Raji (cell line): ENCODE measurements around the gene TCHP.

Experiments
- POLR2A ChIP-seq: IDR thresholded peaks from 2 replicates; pipeline ENCODE4 v1.6.1; 2011; ENCODE audit warnings: low read depth, low read length, control low read depth; ENCODE audit not compliant: insufficient read depth

The TCHP gene

DNA sequence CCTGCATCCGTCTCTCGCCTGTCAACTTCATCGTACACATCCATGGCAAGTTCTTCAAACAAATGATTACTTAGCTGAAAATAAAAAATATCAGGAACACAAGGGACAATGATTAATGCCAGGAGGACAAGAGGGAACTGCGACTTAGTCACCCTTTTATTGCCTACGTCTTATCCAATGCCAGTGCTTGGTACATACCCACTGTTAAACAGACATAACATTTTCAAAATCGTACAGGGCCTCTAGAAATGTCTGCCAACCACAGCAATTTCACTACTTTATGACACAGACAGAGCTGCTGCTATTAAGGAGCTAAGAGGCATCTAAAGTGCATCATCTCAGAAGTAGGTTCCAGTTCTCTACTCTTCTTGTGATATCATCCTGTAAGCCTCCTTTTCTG, 61.5 kb downstream of the TCHP start:
- TF ChIP-seq POLR2A = no peak

DNA sequence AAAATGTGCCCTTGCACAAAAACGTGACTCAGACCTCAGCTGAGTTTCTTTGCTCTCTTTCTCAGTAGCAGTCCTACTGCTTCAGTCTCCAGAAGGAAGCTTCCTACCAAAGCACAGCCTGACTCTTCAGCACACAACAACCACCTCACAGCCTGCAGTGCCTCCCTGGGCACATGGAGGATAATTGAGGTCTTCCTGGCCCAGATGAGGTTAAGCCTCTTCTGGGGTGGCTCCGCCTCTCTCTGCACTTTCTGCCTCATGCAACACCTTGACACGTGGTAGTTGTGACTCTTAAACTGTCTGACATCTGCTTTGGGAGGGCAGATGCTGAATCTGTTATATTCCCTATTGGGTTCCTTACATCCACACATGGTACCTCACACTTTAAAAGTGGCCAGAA, 62.3 kb downstream of the TCHP start:
- no peak for TF ChIP-seq POLR2A

DNA sequence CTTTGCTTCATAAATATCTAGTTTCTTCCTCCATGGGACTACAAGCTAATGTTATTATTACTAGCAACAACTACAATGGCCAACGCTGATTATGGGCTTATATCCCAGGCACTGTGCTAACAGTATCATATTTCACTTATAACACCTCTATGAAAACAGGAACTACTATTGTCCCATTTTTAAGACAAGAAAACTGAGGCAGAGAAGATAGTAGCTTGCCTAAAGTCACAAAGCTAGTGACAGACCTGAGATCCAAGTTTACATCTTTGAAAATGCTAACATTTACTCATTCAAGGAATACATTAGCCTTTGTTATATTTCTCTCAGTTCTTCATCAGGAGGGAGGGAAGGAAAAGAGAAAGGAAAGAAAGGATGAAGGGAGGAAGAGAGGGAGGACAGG, 63.3 kb downstream of the TCHP start:
- no peak for TF ChIP-seq POLR2A

DNA sequence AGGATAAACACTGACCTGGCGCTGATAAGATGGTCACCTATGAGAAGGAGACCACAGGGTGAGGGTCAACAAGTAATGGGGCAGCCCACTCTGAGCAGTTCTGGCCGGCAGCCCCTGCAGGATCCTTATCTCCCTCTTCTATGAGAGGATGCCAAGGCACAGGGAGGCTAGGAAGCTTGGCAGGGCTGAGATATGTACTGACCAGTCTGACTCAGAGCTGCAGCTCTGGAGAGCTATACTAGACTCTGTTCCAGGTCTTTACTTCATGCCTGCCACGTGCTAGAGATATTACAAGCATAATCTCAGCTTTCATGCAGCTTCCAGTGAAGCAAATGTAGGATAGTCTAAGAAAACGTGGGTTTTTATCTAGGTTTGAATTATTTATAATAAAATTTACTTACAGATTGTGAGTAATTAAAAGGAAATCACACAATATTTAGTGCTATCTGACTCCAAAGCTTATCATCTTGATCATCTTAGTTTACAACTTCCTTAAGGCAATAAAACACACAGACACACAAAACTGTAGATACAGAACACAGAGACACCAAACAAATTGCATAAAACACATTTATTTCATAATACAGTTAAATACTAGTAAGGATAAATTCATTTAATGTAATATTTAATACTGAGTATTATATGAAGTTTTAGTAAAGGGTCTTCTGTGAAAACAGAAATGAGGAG, 63.8 kb downstream of the TCHP start:
- TF ChIP-seq POLR2A = no peak

DNA sequence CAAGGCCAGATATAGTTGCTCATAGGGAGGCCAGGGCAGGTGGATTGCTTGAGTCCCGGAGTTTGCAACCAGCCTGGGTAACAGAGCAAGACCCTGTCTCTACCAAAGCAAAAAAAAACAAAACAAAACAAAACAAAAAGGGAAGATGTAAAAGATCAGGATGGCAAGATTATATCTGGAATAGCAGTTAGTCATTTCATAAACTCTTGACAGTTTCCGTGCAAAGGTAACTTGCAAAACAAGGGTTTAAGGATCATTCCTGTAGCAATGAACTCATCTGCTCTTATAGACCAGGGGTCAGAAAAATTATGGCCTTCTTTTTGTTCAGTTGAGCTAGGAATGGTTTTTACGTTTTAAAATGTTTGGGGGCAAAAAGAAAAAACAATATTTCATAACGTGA, 66.5 kb downstream of the TCHP start:
- TF ChIP-seq POLR2A = no peak

DNA sequence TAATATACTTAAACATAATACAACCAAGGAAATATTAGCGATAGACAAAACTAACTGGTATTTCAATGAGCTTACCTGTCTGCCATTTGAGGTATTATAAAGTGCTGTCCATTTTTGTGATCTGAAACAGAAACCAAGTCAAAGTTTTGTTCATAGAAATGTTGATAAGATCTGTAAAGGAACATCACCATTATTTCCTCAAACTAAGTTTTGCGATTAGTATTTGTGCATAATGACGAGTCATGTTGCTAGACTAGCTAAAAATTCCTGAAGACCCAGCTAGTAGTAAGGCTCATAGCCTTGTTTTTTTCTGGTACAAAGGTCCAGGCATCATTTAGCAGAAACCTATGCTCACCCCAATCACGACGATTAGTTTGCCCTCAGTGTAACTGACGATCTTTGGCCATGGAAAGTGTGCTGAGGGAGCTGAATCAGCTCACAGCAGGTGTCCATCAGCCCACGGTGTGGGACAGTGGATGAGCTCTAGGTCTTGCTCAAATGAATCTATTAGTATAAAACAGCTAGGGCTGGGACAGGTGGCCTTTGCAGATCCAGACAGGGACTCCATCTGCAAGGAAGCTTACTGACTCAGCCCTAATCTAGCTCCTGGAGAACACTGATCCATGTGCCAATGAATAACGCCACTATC, 67.4 kb downstream of the TCHP start:
- no peak for TF ChIP-seq POLR2A
